ENCODE data around the gene KRTAP5-7. TPM values are rescaled to one million over a fixed set of nuclear protein-coding genes. Genes with fewer than 3 reads are reported as not detected.

The KRTAP5-7 gene
- total and polyA plus RNA-seq, 2 of the 13 experiments (the other 11 are each of a cell fraction or from before 2014, with no cell fraction given) = 0.54 TPM; not detected in 1

DNA sequence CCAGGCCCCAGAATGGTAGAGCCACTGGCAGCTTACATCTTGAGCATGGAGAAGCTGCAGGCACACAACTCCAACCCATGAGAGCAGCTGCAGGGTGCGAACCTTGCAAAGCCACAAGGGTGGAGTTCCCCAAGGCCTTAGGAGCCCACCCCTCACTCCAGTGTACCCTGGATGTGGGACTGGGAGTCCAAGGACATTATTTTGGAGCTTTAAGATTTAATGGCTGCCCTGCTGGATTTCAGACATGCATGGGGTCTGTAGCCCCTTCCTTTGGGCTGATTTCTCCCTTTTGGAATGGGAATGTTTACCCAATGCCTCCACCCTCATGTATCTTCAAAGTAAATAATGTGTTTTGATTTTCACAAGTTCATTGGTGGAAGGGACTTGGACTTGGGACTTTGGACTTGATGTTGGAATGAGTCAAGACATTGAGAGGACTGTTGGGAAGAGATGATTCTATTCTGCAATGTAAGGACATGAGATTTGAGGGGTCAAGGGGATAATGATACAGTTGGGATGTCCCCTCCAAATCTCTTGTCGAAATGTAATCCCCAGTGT lies 1.1 kb upstream of the KRTAP5-7 start (continued):
- TF ChIP-seq, protein P1, sequence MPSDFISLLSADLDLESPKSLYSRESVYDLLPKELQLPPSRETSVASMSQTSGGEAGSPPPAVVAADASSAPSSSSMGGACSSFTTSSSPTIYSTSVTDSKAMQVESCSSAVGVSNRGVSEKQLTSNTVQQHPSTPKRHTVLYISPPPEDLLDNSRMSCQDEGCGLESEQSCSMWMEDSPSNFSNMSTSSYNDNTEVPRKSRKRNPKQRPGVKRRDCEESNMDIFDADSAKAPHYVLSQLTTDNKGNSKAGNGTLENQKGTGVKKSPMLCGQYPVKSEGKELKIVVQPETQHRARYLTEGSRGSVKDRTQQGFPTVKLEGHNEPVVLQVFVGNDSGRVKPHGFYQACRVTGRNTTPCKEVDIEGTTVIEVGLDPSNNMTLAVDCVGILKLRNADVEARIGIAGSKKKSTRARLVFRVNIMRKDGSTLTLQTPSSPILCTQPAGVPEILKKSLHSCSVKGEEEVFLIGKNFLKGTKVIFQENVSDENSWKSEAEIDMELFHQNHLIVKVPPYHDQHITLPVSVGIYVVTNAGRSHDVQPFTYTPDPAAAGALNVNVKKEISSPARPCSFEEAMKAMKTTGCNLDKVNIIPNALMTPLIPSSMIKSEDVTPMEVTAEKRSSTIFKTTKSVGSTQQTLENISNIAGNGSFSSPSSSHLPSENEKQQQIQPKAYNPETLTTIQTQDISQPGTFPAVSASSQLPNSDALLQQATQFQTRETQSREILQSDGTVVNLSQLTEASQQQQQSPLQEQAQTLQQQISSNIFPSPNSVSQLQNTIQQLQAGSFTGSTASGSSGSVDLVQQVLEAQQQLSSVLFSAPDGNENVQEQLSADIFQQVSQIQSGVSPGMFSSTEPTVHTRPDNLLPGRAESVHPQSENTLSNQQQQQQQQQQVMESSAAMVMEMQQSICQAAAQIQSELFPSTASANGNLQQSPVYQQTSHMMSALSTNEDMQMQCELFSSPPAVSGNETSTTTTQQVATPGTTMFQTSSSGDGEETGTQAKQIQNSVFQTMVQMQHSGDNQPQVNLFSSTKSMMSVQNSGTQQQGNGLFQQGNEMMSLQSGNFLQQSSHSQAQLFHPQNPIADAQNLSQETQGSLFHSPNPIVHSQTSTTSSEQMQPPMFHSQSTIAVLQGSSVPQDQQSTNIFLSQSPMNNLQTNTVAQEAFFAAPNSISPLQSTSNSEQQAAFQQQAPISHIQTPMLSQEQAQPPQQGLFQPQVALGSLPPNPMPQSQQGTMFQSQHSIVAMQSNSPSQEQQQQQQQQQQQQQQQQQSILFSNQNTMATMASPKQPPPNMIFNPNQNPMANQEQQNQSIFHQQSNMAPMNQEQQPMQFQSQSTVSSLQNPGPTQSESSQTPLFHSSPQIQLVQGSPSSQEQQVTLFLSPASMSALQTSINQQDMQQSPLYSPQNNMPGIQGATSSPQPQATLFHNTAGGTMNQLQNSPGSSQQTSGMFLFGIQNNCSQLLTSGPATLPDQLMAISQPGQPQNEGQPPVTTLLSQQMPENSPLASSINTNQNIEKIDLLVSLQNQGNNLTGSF (CRISPR knock-in tag; IDR thresholded peaks at IDR 0.05) = no peak
- TF ChIP-seq ARID2 (CRISPR knock-in tag; IDR thresholded peaks at IDR 0.05; ENCODE audit: borderline replicate concordance) (no peak), ZNF335 (CRISPR knock-in tag; IDR thresholded peaks at IDR 0.05) (no peak)
- TF ChIP-seq, protein P2, sequence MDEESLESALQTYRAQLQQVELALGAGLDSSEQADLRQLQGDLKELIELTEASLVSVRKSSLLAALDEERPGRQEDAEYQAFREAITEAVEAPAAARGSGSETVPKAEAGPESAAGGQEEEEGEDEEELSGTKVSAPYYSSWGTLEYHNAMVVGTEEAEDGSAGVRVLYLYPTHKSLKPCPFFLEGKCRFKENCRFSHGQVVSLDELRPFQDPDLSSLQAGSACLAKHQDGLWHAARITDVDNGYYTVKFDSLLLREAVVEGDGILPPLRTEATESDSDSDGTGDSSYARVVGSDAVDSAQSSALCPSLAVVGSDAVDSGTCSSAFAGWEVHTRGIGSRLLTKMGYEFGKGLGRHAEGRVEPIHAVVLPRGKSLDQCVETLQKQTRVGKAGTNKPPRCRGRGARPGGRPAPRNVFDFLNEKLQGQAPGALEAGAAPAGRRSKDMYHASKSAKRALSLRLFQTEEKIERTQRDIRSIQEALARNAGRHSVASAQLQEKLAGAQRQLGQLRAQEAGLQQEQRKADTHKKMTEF (CRISPR knock-in tag; IDR thresholded peaks at IDR 0.05) = no peak

DNA sequence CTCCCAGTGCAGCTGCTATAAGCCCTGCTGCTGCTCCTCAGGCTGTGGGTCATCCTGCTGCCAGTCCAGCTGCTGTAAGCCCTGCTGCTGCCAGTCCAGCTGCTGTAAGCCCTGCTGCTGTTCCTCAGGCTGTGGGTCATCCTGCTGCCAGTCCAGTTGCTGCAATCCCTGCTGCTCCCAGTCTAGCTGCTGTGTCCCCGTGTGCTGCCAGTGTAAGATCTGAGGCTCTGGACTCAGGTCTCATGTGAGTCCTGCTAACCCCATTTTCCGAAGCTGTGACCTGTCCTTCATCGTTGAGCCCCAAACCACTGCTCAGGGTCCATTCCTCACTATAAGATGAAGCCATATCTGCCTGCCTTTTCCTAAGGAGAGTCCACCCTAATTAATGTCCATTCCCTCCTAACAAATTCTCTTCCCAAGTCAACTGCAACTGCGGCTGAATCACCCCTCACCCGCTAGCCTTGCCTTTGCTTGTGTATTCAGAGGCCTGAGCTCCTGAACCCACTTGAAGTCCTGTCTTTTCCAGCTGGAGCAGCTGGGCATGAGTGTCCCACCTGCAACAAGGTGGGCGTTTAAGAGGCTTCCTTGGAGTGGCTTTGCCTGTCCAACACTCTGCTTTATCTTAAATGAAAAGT lies 626 bp downstream of the KRTAP5-7 start:
- in situ Hi-C loops (cut with HindIII; ENCODE audit: extremely low pct_ligation_motif_present, low pct_unique_long_range_greater_than_20kb) (no loop called here), intact Hi-C loops (cut with micrococcal nuclease; ENCODE audit: unreplicated experiment) (no loop called here)
- WGBS (ENCODE audit: low lambda C conversion rate) = 34% methylated on average over 4 of the region's 6 CpGs
- Histone ChIP-seq H3K79me2 (ENCODE audit: insufficient read depth, low read length) (no peaks in the 10 kb centered on the region), H4K20me1 (ENCODE audit: insufficient read depth, low read length) (no peaks in the 10 kb centered on the region), H3K27me3 (ENCODE audit: control insufficient read depth in 1 of 2, insufficient read depth in 2 of 2, low read length in 2 of 2) (no peaks in the 10 kb centered on the region), H3K9ac (ENCODE audit: insufficient read depth, low read depth, low read length) (peak overlapping the region; percentile 35; the same call in 1 of the 2 replicates), H3K4me1 (ENCODE audit: insufficient read depth, low read length) (peaks cover 65% of the 10 kb centered on the region), H3K9me3 (ENCODE audit: low read length) (no peaks in the 10 kb centered on the region), H3K36me3 (replicated peaks in 1 of 2; ENCODE audit: control insufficient read depth in 1 of 2, insufficient read depth in 2 of 2, low read length in 2 of 2) (no peaks in the 10 kb centered on the region), H3K27ac (ENCODE audit: extremely low read length, insufficient read depth, low read length) (peak overlapping the region; percentile 4), H2AFZ (ENCODE audit: low read length) (no peak overlapping the region), H3K4me3 (replicated peaks in 1 of 3; ENCODE audit: insufficient read depth in 1 of 3, low read depth in 2 of 3, low read length in 3 of 3) (peak overlapping the region in 2 of 3 experiments; percentile 48 to 60; a peak in 3 of 6 replicates), H3K4me2 (ENCODE audit: low read depth, low read length) (peak overlapping the region; percentile 52)
- ATAC-seq = peak; percentile 55
- CTCF ChIA-PET (ENCODE audit: low intra/inter-chr PET ratio, low total read pairs) = no interaction called here
- no TSS peak for BruUV-seq (replicated peaks)
- POLR2A ChIA-PET = interaction anchor here (1.1 to 2.7 kb wide), 2 partner anchors 36 to 79 kb away, joined by 3 to 6 read pairs; partner anchors contain the start of gene DHCR7
- no peak for FAIRE-seq
- no peak for DNase-seq (ENCODE audit: low spot score)
- TF ChIP-seq ZNF354B (CRISPR knock-in tag; IDR thresholded peaks at IDR 0.05) = no peak
- TF ChIP-seq, protein P3, sequence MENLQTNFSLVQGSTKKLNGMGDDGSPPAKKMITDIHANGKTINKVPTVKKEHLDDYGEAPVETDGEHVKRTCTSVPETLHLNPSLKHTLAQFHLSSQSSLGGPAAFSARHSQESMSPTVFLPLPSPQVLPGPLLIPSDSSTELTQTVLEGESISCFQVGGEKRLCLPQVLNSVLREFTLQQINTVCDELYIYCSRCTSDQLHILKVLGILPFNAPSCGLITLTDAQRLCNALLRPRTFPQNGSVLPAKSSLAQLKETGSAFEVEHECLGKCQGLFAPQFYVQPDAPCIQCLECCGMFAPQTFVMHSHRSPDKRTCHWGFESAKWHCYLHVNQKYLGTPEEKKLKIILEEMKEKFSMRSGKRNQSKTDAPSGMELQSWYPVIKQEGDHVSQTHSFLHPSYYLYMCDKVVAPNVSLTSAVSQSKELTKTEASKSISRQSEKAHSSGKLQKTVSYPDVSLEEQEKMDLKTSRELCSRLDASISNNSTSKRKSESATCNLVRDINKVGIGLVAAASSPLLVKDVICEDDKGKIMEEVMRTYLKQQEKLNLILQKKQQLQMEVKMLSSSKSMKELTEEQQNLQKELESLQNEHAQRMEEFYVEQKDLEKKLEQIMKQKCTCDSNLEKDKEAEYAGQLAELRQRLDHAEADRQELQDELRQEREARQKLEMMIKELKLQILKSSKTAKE (CRISPR knock-in tag; IDR thresholded peaks at IDR 0.05; ENCODE audit: borderline replicate concordance) = 0 out of 2 replicates have a peak, but pooled peaks have one; percentile 21
- TF ChIP-seq, protein P4, sequence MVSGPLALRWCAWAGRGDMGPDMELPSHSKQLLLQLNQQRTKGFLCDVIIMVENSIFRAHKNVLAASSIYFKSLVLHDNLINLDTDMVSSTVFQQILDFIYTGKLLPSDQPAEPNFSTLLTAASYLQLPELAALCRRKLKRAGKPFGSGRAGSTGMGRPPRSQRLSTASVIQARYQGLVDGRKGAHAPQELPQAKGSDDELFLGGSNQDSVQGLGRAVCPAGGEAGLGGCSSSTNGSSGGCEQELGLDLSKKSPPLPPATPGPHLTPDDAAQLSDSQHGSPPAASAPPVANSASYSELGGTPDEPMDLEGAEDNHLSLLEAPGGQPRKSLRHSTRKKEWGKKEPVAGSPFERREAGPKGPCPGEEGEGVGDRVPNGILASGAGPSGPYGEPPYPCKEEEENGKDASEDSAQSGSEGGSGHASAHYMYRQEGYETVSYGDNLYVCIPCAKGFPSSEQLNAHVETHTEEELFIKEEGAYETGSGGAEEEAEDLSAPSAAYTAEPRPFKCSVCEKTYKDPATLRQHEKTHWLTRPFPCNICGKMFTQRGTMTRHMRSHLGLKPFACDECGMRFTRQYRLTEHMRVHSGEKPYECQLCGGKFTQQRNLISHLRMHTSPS (CRISPR knock-in tag; IDR thresholded peaks at IDR 0.05; ENCODE audit: low read depth) = 0 out of 2 replicates have a peak, but pooled peaks have one; percentile 55
- peak; percentile 53; the same call in 1 of the 2 replicates for TF ChIP-seq NRL (CRISPR knock-in tag; IDR thresholded peaks at IDR 0.05; ENCODE audit: borderline replicate concordance)
- TF ChIP-seq ASH2L (IDR thresholded peaks at IDR 0.05; ENCODE audit: insufficient read length, low read depth, low read length) = no peak
- peak; percentile 61; the same call in 1 of the 2 replicates for TF ChIP-seq PPARG (CRISPR knock-in tag; conservative IDR thresholded peaks at IDR 0.05)
